ENCODE results near the gene SFTPB.

DNA sequence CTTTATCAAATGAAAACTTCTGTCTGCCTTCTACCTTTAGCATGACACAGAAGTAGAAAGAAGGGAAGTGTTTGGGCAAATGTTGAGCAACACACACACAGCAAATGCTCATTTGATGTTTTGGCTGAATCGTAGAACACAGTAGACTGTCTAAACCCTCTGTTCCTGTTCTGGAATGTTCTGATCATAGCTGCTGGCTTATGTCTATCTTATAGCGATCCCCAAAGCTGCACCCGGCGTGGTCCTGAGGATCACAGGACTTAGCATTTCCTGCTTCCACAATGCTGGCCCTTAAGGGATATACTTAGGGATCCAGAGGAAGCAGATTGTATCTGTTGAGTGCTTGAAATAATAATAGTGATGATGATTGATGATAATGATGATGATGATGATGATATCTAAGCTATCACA is 41.4 kb upstream of the SFTPB start:
- TF ChIP-seq, protein P1, sequence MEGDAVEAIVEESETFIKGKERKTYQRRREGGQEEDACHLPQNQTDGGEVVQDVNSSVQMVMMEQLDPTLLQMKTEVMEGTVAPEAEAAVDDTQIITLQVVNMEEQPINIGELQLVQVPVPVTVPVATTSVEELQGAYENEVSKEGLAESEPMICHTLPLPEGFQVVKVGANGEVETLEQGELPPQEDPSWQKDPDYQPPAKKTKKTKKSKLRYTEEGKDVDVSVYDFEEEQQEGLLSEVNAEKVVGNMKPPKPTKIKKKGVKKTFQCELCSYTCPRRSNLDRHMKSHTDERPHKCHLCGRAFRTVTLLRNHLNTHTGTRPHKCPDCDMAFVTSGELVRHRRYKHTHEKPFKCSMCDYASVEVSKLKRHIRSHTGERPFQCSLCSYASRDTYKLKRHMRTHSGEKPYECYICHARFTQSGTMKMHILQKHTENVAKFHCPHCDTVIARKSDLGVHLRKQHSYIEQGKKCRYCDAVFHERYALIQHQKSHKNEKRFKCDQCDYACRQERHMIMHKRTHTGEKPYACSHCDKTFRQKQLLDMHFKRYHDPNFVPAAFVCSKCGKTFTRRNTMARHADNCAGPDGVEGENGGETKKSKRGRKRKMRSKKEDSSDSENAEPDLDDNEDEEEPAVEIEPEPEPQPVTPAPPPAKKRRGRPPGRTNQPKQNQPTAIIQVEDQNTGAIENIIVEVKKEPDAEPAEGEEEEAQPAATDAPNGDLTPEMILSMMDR (IDR thresholded peaks at IDR 0.05; ENCODE audit: poor library complexity): no peak
- TF ChIP-seq EZH2 (IDR thresholded peaks at IDR 0.05; ENCODE audit: borderline replicate concordance) (no peak), EZH2phosphoT487 (IDR thresholded peaks at IDR 0.05; ENCODE audit: low read depth, severe bottlenecking, unreplicated experiment) (no peak)
